Measurements from ENCODE around the gene BTN1A1. TPM values are rescaled to one million over a fixed set of nuclear protein-coding genes. Genes with fewer than 3 reads are reported as not detected.

Gene BTN1A1
- total and polyA plus RNA-seq, 10 of the 15 experiments (the other 5 are each of a cell fraction or from before 2014, with no cell fraction given): 0.05 to 2.2 (median 0.87) TPM

DNA sequence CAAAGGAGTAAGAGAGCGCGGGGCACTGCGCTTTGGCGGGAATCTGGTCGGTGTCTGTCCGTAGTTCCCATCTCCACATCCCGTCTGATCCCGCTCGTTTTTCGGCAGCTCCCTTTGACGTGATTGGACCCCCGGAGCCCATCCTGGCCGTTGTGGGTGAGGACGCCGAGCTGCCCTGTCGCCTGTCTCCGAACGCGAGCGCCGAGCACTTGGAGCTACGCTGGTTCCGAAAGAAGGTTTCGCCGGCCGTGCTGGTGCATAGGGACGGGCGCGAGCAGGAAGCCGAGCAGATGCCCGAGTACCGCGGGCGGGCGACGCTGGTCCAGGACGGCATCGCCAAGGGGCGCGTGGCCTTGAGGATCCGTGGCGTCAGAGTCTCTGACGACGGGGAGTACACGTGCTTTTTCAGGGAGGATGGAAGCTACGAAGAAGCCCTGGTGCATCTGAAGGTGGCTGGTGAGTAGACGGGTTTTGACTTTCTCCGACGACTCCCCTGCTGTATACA is 1.4 kb downstream of the BTN1A1 start:
- DNase-seq (ENCODE audit: low read depth, low spot score) (no peak), ATAC-seq (peak; percentile 81), FAIRE-seq (no peak)
- 17% methylated on average over 49 of the region's 49 CpGs for WGBS (ENCODE audit: insufficient coverage, insufficient replicate concordance, low lambda C conversion rate, missing lambda C conversion rate)
- ChIA-PET RAD21 (ENCODE audit: unreplicated experiment) (interaction anchor here (1.0 to 1.1 kb wide), 2 partner anchors 32 to 156 kb away, joined by 3 read pairs; no protein-coding TSS in a partner anchor), POLR2A (interaction anchor here (0.5 to 0.9 kb wide), 2 partner anchors 16 to 325 kb away, joined by 3 to 5 read pairs; no protein-coding TSS in a partner anchor), CTCF (interaction anchor here (0.7 to 1.3 kb wide), 4 partner anchors 12 to 160 kb away, joined by 3 to 4 read pairs (median 3); no protein-coding TSS in a partner anchor), SMC1A (ENCODE audit: uncharacterized antibody, unreplicated experiment) (interaction anchor here (0.7 to 2.6 kb wide), 9 partner anchors 10 to 377 kb away, joined by 3 to 11 read pairs (median 3); a partner anchor contains a TSS)
- no peaks in the 10 kb centered on the region for H3K79me2 ChIP-seq (ENCODE audit: control insufficient read depth, insufficient read depth, low read length)
- TF ChIP-seq POLR2A (IDR thresholded peaks at IDR 0.05; ENCODE audit: low read depth, low read length) (no peak), RUNX3 (IDR thresholded peaks at IDR 0.05; ENCODE audit: low read length) (no peak), SKIL (IDR thresholded peaks at IDR 0.05; ENCODE audit: low read depth, poor library complexity, severe bottlenecking) (no peak), IKZF1 (conservative IDR thresholded peaks at IDR 0.05) (0 out of 2 replicates have a peak, but pooled peaks have one; percentile 19), HDAC2 (IDR thresholded peaks at IDR 0.05) (no peak)
- no peak overlapping the region; the same call in 1 of the 2 replicates for H3K9ac ChIP-seq (ENCODE audit: control insufficient read depth, insufficient read depth, low read length)
- peak overlapping the region; percentile 76 for H2AFZ ChIP-seq (ENCODE audit: control insufficient read depth, low read depth, low read length)
- H3K4me3 ChIP-seq: peak overlapping the region; percentile 33; the same call in 1 of the 2 replicates
- intact Hi-C loops (cut with micrococcal nuclease; ENCODE audit: unreplicated experiment): no loop called here
- H3K36me3 ChIP-seq (ENCODE audit: control insufficient read depth in 2 of 2, insufficient read depth in 2 of 2, low read length in 1 of 2): no peaks in the 10 kb centered on the region
- H3K9me3 ChIP-seq (replicated peaks; ENCODE audit: control insufficient read depth, insufficient read depth, low read length): no peaks in the 10 kb centered on the region
- no TSS peak for BruUV-seq (replicated peaks)
- H3K4me1 ChIP-seq (ENCODE audit: control insufficient read depth, insufficient read depth, low read length): peaks cover 11% of the 10 kb centered on the region; the same call in 1 of the 2 replicates
- H3K27ac ChIP-seq (ENCODE audit: control insufficient read depth, insufficient read depth): no peak overlapping the region
- in situ Hi-C loops (cut with MboI): no loop called here
- H4K20me1 ChIP-seq (ENCODE audit: control insufficient read depth, insufficient read depth): no peaks in the 10 kb centered on the region
- H3K4me2 ChIP-seq (ENCODE audit: control insufficient read depth, insufficient read depth): peak overlapping the region; percentile 83
- no peaks in the 10 kb centered on the region; a peak in 1 of 4 replicates for H3K27me3 ChIP-seq (replicated peaks in 1 of 2; ENCODE audit: control insufficient read depth in 2 of 2, insufficient read depth in 2 of 2, low read length in 1 of 2)

Measured in GM12878 (cell line).